Stimulated activated CD4-positive, alpha-beta T cell treated with anti-CD3 and anti-CD28 coated beads, Interleukin-2, amount 100 ng/mL, for 48 hours (primary cell): ENCODE data around the gene CPSF7.
A peak's percentile ranks its signal among the peaks of the same experiment; 100 is the strongest.
"Not testable (repeated sequence)": the region's sequence is repeated elsewhere in the genome, so short reads cannot be mapped to it uniquely, and the experiment has no call there.

ENCODE experiments used
- DNase-seq, 2 donors: peaks; one replicate each; pipeline ENCODE4 v3.0.0-alpha.2; 2020

Gene CPSF7

GRCh38 chr11:61429691-61430582, at the start of gene CPSF7, which contains the start of gene SDHAF2:
Gene CPSF7, minus strand, starts transcription at chr11:61429975. Its CDS starts 740 bp downstream, at chr11:61429235.
Gene SDHAF2, plus strand, starts transcription at chr11:61430124. Its CDS starts 23 bp downstream, at chr11:61430147.
- peak; percentile 97 to 98 for DNase-seq

- DNase-seq, result peak; percentile 41 to 50
These were observed 48.0 kb upstream of the CPSF7 start for GRCh38 chr11:61477727-61478148.

GRCh38 chr11:61477126-61477525, 47.4 kb upstream of the CPSF7 start:
- no peak for DNase-seq

- no peak for DNase-seq
These were observed 46.6 kb upstream of the CPSF7 start for GRCh38 chr11:61476371-61476770.

- DNase-seq, result no peak
These were observed 45.7 kb upstream of the CPSF7 start for GRCh38 chr11:61475433-61475832.

- DNase-seq, result no peak
These were observed 44.4 kb upstream of the CPSF7 start for GRCh38 chr11:61474013-61474643.

- DNase-seq, result no peak
These were observed 43.7 kb upstream of the CPSF7 start for GRCh38 chr11:61473370-61474012.

GRCh38 chr11:61472868-61473267, 43.1 kb upstream of the CPSF7 start:
- DNase-seq, result no peak

GRCh38 chr11:61472282-61472681, 42.5 kb upstream of the CPSF7 start:
- no peak for DNase-seq

- no peak for DNase-seq
These were observed 38.2 kb upstream of the CPSF7 start for GRCh38 chr11:61468002-61468401.

- DNase-seq, result not testable (repeated sequence)
These were observed 37.8 kb upstream of the CPSF7 start for GRCh38 chr11:61467602-61468001.

- DNase-seq, result no peak
These were observed 31.2 kb upstream of the CPSF7 start for GRCh38 chr11:61460986-61461385.

- no peak for DNase-seq
These were observed 30.7 kb upstream of the CPSF7 start for GRCh38 chr11:61460474-61460881.

- no peak for DNase-seq
These were observed 24.7 kb upstream of the CPSF7 start for GRCh38 chr11:61454520-61454919.

GRCh38 chr11:61453695-61454094, 23.9 kb upstream of the CPSF7 start:
- no peak for DNase-seq

GRCh38 chr11:61452825-61453224, 23.1 kb upstream of the CPSF7 start:
- no peak for DNase-seq

GRCh38 chr11:61448552-61448927, 18.8 kb upstream of the CPSF7 start:
- DNase-seq, result no peak

- peak in 1 of 2 donors; percentile 3 for DNase-seq
These were observed 18.1 kb upstream of the CPSF7 start for GRCh38 chr11:61447601-61448551.

- DNase-seq, result peak; percentile 76 to 81
These were observed 16.5 kb upstream of the CPSF7 start for GRCh38 chr11:61446211-61446651.

GRCh38 chr11:61445516-61445915, 15.7 kb upstream of the CPSF7 start:
- DNase-seq, result no peak

- DNase-seq, result no peak
These were observed 12.8 kb upstream of the CPSF7 start for GRCh38 chr11:61442616-61443015.

- no peak for DNase-seq
These were observed 9.8 kb upstream of the CPSF7 start for GRCh38 chr11:61439615-61440014.
